Activated gamma-delta T cell (primary cell): ENCODE results near the gene ZDHHC5.
"Not testable (repeated sequence)": the region's sequence is repeated elsewhere in the genome, so short reads cannot be mapped to it uniquely, and the experiment has no call there.

Experiments used
- DNase-seq: peaks from one replicate; lab custom pipeline; 2025; lab: John Stamatoyannopoulos, UW

The ZDHHC5 gene

DNA sequence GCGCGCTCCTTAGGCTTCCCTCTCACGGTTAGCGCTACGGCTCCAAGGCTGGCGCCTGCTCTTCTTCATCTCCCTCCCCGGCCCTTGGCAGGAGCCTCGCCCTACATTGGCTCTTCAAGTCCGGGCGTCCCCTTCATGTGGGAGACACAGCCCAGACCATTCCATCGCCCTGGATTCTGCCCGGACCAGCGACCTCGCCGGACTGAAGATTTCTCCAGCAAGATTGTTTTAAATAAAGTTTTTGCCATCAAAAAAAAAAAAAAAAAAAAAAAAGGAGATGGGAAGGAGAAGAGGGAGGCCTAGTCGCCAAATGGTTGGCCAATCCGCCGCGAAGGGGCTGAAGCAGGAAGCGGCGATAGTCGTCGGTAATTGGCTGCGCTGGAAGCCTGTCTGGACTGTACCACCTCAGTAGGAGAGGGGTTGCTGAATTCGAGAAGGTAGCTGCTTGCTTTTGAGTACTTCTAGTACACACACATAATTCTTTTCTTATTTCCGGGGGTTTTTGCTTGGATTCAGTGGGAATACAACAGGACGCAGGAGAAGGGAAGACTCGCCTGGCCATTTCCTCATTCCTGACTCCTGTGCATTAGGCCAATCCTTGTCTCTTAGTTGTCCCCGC is 688 bp upstream of the ZDHHC5 start:
- DNase-seq, result peak; percentile 60

DNA sequence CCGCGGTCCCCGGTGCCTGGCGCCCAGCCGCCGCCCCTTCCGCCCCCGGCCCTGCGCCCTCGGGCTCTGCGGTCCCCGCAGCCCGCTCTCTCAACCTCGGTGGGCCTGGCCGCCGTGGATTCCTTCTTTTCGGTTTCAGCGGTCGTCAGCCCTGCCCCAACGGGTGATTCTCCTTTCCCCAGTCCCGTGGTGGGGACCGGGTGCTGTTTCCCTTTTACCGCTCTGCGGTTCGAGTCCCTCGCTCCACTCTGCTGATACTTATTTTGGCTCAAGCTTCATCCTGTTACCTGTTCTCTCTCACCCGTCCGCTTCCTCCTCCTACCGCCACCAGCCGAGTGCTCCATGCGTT is 494 bp downstream of the ZDHHC5 start:
- DNase-seq, result no peak

DNA sequence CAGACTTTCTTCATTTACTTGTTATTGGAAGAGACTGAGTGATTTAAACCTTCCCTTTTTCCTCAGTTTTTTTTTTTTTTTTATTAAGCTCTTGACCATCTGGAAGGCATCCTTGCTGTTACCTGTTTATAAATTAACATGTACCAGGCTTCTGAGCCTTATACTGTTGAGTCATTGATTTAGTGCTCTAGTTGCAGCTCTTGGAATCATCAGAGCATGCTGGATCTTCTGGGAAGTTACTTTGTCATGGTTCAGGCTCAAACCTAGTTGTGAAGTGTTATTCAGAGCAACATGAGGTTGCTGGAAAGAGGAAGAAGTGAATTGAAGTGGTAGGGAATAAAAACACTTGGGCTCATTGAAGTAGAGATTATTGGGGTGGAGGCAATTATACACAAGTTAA is 6.3 kb downstream of the ZDHHC5 start:
- no peak for DNase-seq

DNA sequence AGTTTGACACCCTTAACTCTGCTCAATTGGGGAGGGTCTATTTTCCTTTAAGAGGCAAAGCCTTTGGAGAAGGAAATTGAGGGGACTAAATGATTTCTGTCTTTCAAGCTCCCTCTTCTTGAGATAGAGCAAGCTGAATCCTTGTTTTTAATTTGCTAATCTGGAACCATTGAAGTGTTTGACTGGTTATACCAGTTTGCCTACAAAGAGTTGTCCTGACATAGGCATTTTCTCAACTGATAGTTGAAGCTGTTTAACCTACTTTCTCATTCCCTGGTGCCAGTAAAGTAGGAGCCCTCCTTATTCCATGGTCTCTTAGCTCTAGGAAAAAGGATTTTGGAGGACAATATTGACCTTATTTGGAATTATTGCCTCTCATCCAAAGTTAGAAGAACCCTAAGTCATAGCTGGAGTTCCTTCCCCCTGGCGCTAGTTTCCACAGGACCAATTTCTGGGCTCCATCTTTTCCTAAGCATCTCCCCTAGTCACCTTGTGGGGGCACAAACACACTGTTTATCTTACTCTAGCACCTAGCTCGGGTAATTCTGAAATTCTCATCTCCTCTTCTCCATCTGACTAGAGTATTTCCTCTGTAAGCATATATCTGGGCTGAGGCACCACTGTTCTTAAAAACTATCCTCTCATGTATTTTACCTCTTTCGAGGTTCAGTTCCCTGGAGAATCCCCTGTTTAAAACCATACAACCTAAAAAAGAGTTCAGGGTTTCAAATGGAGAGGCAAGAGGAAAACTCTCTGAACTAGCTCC is 7.4 kb downstream of the ZDHHC5 start:
- no peak for DNase-seq

DNA sequence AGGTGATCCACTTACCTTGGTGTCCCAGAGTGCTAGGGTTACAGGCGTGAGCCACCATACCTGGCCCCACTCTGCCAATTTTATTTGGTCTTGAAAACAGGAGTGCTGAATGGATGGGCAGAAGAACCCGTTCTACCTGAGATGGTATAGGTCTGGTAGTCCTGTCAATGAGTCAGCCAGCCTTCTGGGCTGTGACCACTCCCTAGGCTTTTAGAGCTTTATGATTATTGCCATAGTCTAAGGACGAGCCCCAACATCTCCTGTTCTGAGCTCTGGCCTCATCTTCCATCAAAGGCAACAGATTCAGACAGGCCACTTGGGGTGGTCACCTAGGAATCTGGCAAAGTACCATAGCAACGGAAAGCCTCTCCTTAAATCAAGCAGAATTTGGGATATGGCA is 11.5 kb downstream of the ZDHHC5 start:
- no peak for DNase-seq

DNA sequence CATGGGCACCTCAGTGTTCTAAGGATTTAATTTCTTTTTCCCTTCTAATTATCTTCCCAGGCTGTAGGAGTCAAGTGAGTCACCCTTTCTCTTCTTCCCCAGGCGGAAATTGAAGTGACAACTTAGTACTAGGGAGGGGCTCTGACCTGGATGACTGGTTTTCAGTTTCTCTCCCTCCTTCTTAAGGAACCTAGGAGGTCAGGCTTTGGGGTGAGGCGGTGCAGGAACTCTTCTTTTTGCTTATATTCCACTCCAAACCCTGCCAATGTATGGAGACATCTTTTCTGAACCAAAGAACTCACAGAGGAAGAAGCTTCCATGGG is 12.6 kb downstream of the ZDHHC5 start:
- no peak for DNase-seq

DNA sequence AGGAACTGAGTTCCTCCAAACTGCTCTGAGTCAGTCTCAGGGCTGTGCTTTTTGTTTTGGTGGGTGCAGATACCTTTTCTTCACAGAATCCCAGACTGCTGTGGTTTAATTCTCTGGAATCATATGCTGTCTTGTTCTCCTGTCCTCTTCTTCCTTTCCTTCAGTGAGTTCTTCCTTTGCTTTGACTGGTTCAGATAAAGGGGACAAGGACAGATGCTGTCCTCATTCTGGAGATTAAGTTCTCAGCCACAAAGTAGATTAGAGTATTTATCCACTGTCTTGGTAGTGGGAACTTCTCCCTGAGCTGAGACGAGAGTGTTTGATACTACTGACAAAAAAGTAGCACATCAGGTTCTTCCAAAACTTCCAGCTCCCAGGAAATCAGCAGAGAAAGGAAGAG is 13.3 kb downstream of the ZDHHC5 start:
- no peak for DNase-seq

DNA sequence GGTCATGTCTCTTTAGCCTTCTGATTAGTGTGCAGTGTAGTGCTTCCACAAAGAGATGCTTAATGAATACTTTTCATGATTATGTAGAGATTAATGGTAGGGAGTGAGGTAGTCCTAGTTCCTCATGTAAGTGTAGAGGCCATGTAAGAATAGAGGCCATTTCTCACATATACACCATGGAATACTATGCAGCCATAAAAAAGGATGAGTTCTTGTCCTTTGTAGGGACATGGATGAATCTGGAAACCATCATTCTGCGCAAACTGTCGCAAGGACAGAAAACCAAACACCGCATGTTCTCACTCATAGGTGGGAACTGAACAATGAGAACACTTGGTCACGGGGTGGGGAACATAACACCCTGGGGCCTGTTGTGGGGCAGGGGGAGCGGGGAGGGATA is 22.6 kb downstream of the ZDHHC5 start:
- DNase-seq, result not testable (repeated sequence)

DNA sequence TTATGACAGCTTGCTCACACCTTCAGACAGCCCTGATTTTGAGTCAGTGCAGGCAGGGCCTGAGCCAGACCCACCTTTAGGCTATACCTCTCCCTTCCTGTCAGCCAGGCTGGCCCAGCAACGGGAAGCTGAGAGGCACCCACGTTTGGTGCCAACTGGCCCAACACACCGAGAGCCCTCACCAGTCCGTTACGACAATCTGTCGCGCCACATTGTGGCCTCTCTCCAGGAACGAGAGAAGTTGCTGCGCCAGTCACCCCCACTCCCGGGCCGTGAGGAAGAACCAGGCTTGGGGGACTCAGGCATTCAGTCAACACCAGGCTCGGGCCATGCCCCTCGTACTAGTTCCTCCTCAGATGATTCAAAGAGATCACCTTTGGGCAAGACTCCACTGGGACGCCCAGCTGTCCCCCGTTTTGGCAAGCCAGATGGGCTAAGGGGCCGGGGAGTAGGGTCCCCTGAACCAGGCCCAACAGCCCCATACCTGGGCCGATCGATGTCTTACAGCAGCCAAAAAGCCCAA is 31.0 kb downstream of the ZDHHC5 start:
- DNase-seq, result no peak

DNA sequence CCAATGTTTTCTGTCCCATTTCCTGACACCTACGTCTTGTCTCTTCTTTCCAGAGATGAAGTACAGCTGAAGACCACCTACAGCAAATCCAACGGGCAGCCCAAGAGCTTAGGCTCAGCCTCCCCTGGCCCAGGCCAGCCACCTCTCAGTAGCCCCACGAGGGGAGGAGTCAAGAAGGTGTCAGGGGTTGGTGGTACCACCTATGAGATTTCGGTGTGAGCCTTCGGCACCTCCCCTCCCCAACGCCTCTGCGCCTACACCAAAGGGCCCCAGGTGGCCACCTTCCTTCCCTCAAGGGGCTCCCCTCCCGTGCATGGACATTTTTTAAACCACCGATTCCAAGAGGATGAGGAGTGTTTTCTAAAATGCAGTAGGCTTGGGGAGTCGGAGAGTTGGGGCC is 31.9 kb downstream of the ZDHHC5 start:
- no peak for DNase-seq

DNA sequence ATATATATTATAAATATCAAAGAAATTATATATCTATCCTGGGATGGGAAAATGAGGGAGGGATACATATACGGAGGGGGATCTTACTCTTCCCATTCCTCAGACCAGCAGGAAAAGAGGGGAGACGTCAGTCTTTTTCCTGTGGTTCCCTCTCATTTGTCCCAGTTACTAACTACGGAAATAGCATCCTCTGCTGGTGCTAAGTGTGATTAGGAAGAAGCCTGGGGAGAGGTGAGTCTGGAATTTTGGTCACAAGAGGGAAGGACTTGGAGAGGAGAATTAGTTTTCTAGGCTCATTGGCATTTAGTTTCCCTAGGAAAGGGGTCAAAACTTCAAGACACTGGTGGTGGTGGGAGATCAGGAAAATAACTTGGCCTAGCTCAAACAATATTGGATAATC is 32.5 kb downstream of the ZDHHC5 start:
- no peak for DNase-seq

DNA sequence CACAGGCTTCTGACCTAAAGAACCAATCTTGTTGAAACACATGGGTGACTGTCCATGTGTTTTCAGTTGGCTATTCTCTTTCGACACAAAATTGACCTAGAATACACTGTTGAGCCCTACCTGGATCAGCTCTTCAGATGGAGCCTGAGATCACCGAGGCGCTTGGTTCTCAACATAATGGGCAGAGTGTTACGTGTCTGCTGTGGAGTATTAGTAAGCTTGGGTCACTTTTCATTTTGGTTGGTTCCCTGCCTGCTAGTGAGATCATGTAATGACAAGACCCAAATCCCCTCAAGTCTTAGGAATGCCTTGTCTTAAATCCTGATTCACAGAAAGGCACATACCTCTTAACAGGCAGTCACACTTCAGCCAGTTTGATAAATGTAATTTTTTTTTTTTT is 35.4 kb downstream of the ZDHHC5 start:
- no peak for DNase-seq

DNA sequence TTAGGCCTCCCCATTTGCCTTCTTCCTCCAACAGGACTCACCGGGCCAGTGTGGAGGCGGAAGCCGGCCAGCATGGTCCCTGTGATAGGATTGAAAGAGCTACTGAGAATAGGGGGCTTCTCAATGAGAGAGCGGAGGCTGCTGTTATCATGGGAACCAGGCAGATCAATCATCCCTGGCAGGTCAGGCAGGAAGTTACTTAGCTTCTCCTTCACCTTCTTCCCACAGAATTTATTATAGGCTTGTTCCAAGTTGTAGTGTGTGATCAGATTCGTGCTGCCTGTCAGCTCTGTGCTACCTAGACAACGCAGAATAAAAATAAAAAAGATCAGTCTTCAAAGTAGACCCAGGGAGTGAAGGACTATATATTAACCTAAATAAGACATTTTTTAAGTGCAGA is 37.0 kb downstream of the ZDHHC5 start:
- no peak for DNase-seq

DNA sequence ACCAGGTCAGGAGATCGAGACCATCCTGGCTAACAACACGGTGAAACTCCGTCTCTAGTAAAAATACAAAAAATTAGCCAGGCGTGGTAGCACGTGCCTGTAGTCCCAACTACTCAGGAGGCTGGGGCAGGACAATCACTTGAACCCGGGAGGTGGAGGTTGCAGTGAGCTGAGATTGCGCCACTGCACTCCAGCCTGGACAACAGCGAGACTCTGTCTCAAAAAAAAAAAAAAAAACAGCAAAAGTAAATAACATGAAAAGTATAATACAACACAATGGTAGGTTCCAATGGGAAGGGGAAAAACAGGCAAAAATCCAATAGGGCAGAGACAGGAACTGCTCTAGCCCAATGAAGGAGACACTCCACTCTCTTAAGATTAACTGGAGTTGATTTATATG is 37.5 kb downstream of the ZDHHC5 start:
- DNase-seq, result not testable (repeated sequence)

DNA sequence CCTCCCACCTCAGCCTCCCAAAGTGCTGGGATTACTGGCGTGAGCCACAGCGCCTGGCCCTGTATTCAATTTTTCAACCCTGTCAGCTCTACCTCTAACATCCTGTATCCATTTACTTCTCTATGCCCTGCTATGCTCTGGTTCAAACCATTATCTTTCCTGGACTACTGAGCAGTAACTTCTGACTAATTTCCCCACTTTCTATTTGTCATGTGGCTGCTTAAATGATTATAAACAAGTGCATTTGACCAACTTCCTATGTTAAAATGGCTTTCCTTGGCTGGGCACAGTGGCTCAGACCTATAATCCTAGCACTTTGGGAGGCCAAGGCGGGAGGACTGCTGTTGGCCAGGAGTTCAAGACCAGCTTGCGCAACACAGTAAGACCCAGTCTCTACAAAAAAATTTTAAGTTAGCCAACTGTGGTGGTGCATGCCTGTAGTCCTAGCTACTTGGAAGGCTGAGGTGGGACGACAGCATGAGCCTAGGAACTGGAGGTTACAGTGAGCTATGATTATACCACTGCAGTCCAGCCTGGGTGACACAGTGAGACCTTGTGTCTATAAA is 42.0 kb downstream of the ZDHHC5 start:
- no peak for DNase-seq

DNA sequence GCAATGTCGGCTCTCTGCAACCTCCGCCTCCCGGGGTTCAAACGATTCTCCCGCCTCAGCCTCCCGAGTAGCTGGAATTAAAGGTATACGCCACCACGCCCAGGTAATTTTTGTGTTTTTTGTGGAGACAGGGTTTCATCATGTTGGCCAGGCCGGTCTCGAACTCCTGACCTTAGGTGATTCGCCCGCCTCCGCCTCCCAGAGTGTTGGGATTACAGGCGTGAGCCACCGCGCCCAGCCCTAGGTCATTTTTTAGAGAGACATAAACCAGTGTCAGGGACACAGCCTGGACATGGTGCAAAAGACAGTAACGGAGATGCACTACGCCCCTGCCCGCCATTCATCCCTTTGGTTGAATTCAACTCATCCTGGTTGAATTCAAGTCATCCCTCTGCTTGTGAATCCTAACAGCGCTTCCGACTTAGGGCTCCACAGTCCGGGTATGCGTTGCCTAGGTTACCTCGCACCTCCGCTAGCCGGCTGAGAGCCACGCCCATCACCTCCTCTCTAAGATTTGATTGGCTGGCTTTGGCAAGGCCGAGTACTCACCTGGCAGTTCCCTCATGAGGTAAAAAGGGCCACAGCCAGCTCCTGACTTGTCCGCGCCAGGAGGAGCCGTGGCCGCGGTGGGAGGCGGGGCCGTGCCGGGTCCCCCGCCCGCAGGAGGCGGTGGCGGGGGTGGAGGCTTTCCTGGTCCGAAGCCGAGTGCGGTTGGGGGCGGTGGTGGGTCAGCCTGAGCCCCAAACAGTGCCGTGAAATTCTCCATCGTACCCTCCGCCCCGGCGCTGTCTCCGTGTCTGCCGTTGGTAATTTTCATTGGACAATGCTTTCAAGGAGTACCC is 43.7 kb downstream of the ZDHHC5 start, which contains the start of gene MED19:
TSS of gene MED19 (minus strand) at position 802 of the 842 bp plus-strand sequence. CDS start at position 766, 36 bp downstream.
- peak; percentile 47 for DNase-seq

DNA sequence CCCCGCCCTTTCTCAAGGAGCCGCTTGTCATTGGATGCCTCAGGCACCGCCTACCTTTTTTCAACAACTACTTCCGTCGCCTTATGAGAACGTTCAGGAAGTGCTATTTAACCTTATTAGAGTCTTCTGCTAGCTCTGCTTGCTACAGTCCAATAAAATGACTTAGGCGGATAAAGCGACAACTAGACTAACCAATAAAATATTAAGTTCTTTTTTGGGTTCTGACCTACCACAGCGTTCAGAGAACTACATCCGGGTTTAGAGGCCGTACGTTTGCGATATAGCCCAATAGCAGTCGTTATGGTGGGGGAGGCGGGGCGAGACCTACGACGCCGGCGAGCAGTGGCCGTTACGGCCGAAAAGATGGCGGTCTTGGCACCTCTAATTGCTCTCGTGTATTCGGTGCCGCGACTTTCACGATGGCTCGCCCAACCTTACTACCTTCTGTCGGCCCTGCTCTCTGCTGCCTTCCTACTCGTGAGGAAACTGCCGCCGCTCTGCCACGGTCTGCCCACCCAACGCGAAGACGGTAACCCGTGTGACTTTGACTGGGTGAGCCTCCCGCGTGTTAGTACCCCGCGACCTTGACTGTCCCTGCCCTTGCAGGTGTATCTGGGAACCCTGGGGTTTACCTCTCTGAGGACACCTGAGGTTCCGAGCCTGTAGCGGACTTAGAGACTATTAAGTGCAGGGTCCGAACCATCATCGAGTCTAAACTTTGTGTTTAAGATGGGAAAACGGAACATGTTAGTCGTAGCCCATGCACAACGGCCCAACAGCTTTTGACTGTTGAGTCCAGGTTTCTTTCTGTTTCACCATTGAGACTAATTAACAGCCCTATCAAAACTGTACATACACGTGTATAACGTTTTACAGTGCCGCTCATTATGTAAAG is 44.6 kb downstream of the ZDHHC5 start, which contains the start of gene TMX2:
TSS of gene TMX2 (plus strand) at position 338 of the 895 bp plus-strand sequence. CDS start at position 364, 26 bp downstream.
- peak; percentile 60 for DNase-seq

DNA sequence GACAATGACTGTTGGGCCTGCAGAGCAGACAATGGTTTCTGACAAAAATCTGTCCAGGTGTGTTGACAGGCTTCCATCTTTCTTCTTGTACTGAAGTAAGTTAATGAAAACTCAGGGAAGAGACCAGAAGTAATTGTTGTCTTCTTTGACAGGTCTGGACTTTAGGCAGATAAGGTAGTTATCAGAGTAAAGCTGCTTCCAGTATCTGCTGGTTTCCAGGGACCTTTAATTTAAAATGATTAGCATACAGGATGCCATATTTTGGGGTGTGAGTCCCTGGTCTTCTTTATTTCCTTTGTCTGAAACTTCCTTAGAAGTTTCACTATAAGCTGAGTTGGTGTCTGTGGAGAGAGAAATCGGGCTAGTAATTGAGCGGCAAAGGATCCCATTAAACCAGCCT is 45.9 kb downstream of the ZDHHC5 start:
- DNase-seq, result no peak

DNA sequence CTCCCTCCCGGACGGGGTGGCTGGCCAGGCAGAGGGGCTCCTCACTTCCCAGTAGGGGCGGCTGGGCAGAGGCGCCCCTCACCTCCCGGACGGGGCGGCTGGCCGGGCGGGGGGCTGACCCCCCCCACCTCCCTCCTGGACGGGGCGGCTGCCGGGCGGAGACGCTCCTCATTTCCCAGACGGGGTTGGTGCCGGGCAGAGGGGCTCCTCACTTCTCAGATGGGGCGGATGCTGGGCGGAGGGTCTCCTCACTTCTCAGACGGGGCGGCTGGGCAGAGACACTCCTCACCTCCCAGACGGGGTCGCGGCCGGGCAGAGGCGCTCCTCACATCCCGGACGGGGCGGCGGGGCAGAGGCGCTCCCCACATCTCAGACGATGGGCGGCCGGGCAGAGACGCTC is 48.8 kb downstream of the ZDHHC5 start:
- not testable (repeated sequence) for DNase-seq

DNA sequence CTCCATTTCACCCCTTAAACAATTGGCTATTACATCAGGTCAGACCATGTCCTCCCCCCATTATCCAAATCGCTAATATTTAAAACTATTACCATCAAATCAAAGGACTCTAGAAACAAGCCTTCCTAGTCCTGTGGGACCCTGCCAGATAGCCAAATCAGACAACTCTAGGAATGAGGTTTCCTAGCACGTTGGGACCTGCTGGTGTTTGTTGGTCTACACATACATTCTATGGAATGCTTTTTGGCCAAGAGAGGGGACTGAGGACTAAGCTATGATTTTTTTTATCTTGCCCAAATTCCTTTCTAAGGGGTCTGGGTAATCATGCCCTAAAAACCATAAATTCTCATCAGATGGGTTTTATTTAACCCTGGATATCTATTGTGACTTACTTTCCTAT is 59.3 kb downstream of the ZDHHC5 start:
- no peak for DNase-seq

DNA sequence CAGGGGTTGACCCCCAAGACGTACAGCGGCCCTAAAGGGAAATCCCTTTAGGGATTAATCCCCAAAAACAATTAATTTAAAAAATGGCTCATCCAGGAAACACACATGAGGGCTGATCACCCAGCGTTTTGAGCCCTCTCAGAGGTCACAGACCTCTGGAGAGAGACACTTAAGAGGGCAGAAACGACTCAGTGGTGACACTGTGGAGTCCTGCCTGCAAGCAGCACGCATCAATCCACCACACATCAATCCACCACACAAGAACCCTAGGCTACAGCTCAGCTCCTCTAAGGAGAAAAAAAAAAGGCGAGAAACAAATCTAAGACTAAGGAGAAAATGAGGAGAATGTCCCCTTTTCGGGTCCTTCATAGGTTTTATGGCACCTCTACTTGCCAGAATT is 60.9 kb downstream of the ZDHHC5 start:
- DNase-seq, result no peak
